Glutamatergic neuron (in vitro differentiated cells): ENCODE data around the gene RPTOR. TPM values are rescaled to one million over a fixed set of nuclear protein-coding genes. Genes with fewer than 3 reads are reported as not detected.

Source experiments
- DNase-seq: peaks from one replicate; pipeline ENCODE4 v3.0.0; 2022
- H3K27ac Mint-ChIP-seq: one replicate; pipeline ENCODE4 v1.8.0; 2020; ENCODE audit warnings: mild to moderate bottlenecking, mixed read lengths, inconsistent platforms; ENCODE audit not compliant: unreplicated experiment
- H3K27me3 Mint-ChIP-seq: one replicate; pipeline ENCODE4 v1.8.0; 2020; ENCODE audit warnings: mild to moderate bottlenecking, moderate library complexity, mixed read lengths, inconsistent platforms; ENCODE audit not compliant: unreplicated experiment
- H3K36me3 Mint-ChIP-seq: one replicate; pipeline ENCODE4 v1.8.0; 2020; ENCODE audit warnings: mild to moderate bottlenecking, mixed read lengths, inconsistent platforms; ENCODE audit not compliant: unreplicated experiment
- H3K4me1 Mint-ChIP-seq: one replicate; pipeline ENCODE4 v1.8.0; 2020; ENCODE audit warnings: mild to moderate bottlenecking, low read depth, mixed read lengths, inconsistent platforms; ENCODE audit not compliant: unreplicated experiment
- H3K4me3 Mint-ChIP-seq: one replicate; pipeline ENCODE4 v1.8.0; 2020; ENCODE audit warnings: mild to moderate bottlenecking, mixed read lengths, inconsistent platforms; ENCODE audit not compliant: unreplicated experiment
- H3K9me3 Mint-ChIP-seq: one replicate; pipeline ENCODE4 v1.8.0; 2020; ENCODE audit warnings: mild to moderate bottlenecking, moderate library complexity, mixed read lengths, inconsistent platforms; ENCODE audit not compliant: unreplicated experiment
- total RNA-seq: library from RNA; stranded (reverse); fragmentation: NEBNext Ultra II Directional; extraction: Animal tissue kit (Norgen Biotek cat#: 25700); gene quantifications from one replicate; pipeline ENCODE4 v1.2.1, GENCODE V29; 2021; ENCODE audit not compliant: unreplicated experiment
- TF ChIP-seq, protein P1 (sequence below): fragments of 200-600 bp; sonication (generic); IDR thresholded peaks from one replicate; pipeline ENCODE4 v1.5.0; 2021; ENCODE audit not compliant: partially characterized antibody, unreplicated experiment

Gene RPTOR
- total RNA-seq, 1 donor from 2014 or later, result 39.8 TPM

DNA sequence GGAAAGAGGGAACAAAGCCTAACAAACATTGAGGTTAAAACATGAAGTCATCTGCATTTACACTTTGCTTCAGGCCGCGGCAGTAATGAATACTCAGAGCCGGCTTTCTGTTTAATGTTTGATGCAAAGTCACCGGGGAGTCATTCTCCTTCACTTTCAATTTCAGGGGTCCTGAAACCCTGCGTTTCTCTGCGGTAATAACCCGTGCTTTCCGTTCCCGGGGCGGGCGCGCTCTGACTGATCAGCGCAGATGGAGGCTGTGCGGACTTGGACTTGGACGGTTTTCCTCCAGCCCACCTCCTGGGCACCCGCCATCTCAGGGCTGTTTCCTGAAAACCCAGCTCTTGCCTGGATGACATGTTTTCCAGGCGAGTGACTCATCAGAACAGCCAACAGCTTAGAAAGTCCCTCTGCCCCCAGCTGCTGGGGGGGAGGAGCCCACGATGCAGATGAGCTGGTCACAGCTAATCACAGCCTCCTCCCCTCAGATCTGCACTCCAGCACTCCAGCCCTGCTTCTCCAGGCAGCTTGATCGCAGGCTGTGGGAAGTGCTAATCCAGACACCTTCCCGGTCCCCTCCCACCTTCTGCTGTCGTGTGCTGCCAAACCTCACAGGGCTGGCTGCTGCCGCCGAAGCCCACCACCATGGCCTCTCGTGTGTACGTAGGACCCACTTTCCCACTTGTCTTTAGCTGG lies 288.4 kb downstream of the RPTOR start:
- peaks cover 54% of the 10 kb centered on the region for H3K4me1 Mint-ChIP-seq
- peaks cover 19% of the 10 kb centered on the region for H3K9me3 Mint-ChIP-seq
- TF ChIP-seq, protein P1, sequence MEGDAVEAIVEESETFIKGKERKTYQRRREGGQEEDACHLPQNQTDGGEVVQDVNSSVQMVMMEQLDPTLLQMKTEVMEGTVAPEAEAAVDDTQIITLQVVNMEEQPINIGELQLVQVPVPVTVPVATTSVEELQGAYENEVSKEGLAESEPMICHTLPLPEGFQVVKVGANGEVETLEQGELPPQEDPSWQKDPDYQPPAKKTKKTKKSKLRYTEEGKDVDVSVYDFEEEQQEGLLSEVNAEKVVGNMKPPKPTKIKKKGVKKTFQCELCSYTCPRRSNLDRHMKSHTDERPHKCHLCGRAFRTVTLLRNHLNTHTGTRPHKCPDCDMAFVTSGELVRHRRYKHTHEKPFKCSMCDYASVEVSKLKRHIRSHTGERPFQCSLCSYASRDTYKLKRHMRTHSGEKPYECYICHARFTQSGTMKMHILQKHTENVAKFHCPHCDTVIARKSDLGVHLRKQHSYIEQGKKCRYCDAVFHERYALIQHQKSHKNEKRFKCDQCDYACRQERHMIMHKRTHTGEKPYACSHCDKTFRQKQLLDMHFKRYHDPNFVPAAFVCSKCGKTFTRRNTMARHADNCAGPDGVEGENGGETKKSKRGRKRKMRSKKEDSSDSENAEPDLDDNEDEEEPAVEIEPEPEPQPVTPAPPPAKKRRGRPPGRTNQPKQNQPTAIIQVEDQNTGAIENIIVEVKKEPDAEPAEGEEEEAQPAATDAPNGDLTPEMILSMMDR, result no peak
- no peaks in the 10 kb centered on the region for H3K36me3 Mint-ChIP-seq
- H3K4me3 Mint-ChIP-seq, result peak overlapping the region; percentile 81
- peak; percentile 86 for DNase-seq
- peak overlapping the region; percentile 98 for H3K27ac Mint-ChIP-seq
- peaks cover 18% of the 10 kb centered on the region for H3K27me3 Mint-ChIP-seq

DNA sequence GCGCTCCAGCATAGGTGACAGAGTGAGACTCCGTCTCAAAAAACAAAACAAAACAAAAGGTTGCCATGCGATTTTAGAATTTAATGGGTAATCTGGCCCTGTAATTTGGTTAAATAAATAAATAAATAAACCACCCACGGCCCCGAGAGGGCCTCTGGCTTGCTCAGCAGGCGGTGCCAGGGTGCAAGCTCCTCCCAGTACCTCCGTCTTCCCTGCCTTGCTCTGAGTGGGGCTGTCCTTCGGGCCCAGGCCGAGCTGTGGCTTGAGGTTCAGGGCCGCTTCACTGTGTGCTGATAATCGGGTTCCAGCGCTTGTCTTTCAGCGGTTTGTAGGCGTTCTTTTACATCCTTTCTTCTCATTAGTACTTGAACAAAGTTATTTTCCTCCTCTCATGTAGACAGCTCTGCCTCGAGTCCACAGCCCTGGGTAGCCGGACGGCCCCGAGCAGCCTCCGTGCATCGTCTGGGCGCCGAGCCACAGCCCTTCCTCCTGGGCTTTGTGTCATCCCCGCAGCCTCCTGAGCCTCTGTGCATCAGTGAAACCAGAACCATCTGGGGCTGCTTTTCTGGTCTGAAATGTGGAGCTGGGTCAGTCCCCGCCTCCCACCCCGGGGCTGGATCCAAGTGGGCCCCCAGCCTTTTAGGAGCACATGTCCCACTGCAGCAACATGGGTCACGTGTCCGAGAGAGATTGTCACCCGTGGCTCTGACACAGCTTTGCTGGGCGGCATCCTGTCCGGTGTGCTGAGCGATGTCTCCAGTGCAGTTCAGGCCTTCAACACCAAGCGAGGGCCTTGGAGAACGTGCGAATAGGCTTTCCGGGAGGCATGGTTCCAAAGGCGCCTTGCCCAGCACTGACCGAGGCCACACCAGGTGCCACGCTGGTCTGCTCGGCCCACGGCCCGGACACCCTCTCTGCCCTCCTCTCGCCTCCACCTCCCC lies 289.6 kb downstream of the RPTOR start:
- peak overlapping the region; percentile 91 for H3K27ac Mint-ChIP-seq
- no peaks in the 10 kb centered on the region for H3K36me3 Mint-ChIP-seq
- peaks cover 65% of the 10 kb centered on the region for H3K4me1 Mint-ChIP-seq
- H3K4me3 Mint-ChIP-seq, result peak overlapping the region; percentile 73
- TF ChIP-seq, protein P1, result no peak
- H3K27me3 Mint-ChIP-seq, result peaks cover 18% of the 10 kb centered on the region
- peaks cover 19% of the 10 kb centered on the region for H3K9me3 Mint-ChIP-seq
- DNase-seq, result no peak

DNA sequence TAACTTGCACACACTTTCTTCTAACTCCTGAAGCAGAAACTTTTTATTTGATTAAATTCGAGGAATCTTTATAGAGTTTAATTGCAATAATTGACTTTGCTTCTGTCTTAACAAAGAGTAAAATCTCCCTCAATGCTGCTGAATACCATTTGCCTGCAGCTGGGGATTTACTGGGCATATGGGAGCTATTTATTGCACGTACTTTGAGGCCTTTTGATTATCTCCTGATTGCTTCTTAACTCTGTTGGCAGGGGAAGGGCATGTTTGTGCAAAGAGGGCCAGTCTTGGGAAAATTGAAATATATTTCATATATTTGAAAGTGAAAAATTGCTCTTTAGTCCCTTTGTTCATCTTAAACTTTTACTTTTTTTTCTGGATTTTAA lies 290.2 kb downstream of the RPTOR start:
- Mint-ChIP-seq H3K27ac (peak overlapping the region; percentile 91), H3K4me1 (peaks cover 65% of the 10 kb centered on the region)

DNA sequence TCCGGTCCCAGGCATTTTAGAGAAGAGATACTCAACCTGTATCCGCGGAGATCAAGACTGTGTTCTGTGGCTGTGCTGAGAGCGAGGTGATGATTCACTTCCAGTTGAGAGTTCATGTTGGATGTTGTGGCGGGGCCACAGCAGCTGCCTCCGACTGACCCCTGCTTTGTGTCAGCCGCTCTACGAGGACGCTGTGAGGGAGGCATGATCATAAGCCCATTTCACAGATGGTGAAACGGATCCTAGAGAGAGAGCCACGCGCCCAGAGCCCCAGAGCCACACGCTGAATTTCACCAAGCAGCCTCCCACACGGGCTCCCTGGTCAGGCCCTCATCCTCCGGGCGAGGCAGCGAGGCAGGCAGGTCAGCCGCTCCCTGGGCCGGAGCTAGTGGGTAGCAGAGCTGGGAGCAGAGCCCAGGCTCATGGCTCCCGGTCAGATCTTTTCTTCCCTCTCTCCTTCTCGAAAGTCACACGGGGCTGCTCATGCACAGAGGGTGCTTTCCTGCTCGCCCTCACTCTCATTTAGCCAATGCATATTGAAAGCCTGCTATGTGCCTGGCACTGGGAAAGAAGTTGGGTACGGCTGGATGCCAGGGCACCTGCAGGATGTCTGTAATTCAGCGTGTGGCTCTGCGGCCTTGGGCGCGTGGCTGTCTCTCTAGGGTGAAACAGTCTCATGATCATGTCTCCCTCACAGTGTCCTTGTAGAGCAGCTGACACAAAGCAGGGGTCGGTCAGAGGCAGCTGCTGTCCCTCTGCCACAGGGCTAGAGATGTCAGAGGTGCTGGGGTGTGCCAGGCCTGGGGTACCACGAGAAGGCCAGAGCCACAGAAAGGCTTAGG lies 291.4 kb downstream of the RPTOR start:
- Mint-ChIP-seq H3K27ac (peak overlapping the region; percentile 80), H3K36me3 (no peaks in the 10 kb centered on the region), H3K27me3 (peaks cover 15% of the 10 kb centered on the region), H3K4me3 (peak overlapping the region; percentile 28), H3K9me3 (peaks cover 16% of the 10 kb centered on the region), H3K4me1 (peaks cover 65% of the 10 kb centered on the region)
- DNase-seq, result no peak
- TF ChIP-seq, protein P1, result no peak

More for the DNA sequence above, 290.2 kb downstream of the RPTOR start:
- DNase-seq, result no peak
- Mint-ChIP-seq H3K36me3 (no peaks in the 10 kb centered on the region), H3K9me3 (peaks cover 19% of the 10 kb centered on the region), H3K4me3 (peak overlapping the region; percentile 55), H3K27me3 (peaks cover 18% of the 10 kb centered on the region)
- TF ChIP-seq, protein P1, result no peak
